MCF 10A (cell line): ENCODE results near the gene SALL3. TPM values are rescaled to one million over a fixed set of nuclear protein-coding genes. Genes with fewer than 3 reads are reported as not detected.

Experiments
- BruUV-seq: library from RNA; stranded (reverse); fragments of 400-500 nt; replicated peaks from 2 replicates; lab custom pipeline; 2021; lab: Mats Ljungman, UMichigan
- CTCF ChIA-PET: fragments of 300-600 bp; sonication (Branson Sonifier 250); formaldehyde crosslinking; extraction: SDS; loops from one replicate; lab custom pipeline; 2021; ENCODE audit warnings: antibody characterized with exemption, inconsistent platforms; lab: Yijun Ruan, JAX
- POLR2A ChIA-PET: fragments of 300-600, 350-650 bp; sonication (Branson Sonifier 250); formaldehyde crosslinking; extraction: SDS; loops from one replicate; lab custom pipeline; 2020; ENCODE audit warnings: antibody characterized with exemption, inconsistent platforms; lab: Yijun Ruan, JAX
- DNase-seq: peaks from one replicate; pipeline ENCODE4 v3.0.0-alpha.2; 2018; ENCODE audit not compliant: unreplicated experiment
- H3K27ac Mint-ChIP-seq: one replicate; pipeline ENCODE4 v1.8.0; 2022; ENCODE audit warnings: mild to moderate bottlenecking, low read depth, mixed read lengths; ENCODE audit not compliant: unreplicated experiment
- H3K27me3 Mint-ChIP-seq: one replicate; pipeline ENCODE4 v1.8.0; 2022; ENCODE audit warnings: mixed read lengths; ENCODE audit not compliant: insufficient read depth, unreplicated experiment
- H3K36me3 Mint-ChIP-seq: one replicate; pipeline ENCODE4 v1.8.0; 2022; ENCODE audit warnings: mild to moderate bottlenecking, moderate library complexity, mixed read lengths; ENCODE audit not compliant: insufficient read depth, unreplicated experiment
- H3K4me1 Mint-ChIP-seq: one replicate; pipeline ENCODE4 v1.8.0; 2022; ENCODE audit warnings: mixed read lengths; ENCODE audit not compliant: insufficient read depth, unreplicated experiment
- H3K4me3 Mint-ChIP-seq: one replicate; pipeline ENCODE4 v1.8.0; 2022; ENCODE audit warnings: mild to moderate bottlenecking, moderate library complexity, mixed read lengths; ENCODE audit not compliant: unreplicated experiment
- H3K9me3 Mint-ChIP-seq: one replicate; pipeline ENCODE4 v1.8.0; 2022; ENCODE audit warnings: mixed read lengths; ENCODE audit not compliant: unreplicated experiment
- intact Hi-C: fragments of 100-400 bp; cut with micrococcal nuclease; formaldehyde crosslinking; loops from 2 replicates; pipeline ENCODE4 v1.14.1; 2022
- total RNA-seq: library from RNA; stranded (reverse); gene quantifications from 2 replicates; pipeline ENCODE4 v1.2.3, GENCODE V29; 2022
- TF ChIP-seq, protein P1 (sequence below): fragments of 200-600 bp; IDR thresholded peaks from one replicate; pipeline ENCODE4 v1.8.0; 2022; ENCODE audit warnings: antibody characterized with exemption, mild to moderate bottlenecking; ENCODE audit not compliant: unreplicated experiment

The SALL3 gene
- total RNA-seq, 1 experiment from 2014 or later: not detected

DNA sequence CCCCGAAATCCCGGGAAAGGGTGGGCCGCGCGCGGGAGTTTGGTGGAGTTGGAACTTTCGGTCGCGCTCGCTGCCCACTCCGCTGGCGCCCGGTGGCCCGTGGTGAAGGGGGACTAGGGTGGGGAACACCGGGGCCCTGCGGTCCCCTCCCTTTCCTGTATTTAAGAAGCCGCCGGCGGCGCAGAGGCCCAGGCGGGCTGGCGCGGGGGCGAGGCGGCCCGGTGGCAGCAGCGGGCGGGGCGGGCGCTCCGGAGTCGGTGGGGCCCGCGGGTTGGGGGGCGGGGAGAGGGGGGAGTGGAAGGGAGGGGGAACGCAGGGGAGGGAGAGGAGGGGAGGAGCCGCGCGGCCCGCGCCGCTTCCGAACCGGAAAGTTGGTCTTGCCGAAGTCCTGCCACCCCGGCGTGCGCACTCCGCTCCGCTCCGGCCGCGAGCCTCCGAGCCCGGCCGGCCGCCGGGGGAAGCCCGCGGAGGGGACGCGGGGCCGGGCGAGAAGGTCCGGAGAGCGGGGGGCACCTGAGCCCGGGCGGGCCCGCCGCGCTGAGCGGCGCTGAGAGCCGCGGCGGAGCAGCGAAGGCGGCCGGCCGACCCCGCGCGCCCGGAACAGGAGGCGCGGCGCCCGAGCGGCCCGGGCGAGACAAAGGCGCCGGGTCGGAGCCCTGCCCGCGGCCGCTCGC lies 425 bp upstream of the SALL3 start:
- intact Hi-C loops: no loop called here
- no TSS peak for BruUV-seq
- H3K4me3 Mint-ChIP-seq: no peak overlapping the region
- H3K9me3 Mint-ChIP-seq: no peaks in the 10 kb centered on the region
- TF ChIP-seq, protein P1, sequence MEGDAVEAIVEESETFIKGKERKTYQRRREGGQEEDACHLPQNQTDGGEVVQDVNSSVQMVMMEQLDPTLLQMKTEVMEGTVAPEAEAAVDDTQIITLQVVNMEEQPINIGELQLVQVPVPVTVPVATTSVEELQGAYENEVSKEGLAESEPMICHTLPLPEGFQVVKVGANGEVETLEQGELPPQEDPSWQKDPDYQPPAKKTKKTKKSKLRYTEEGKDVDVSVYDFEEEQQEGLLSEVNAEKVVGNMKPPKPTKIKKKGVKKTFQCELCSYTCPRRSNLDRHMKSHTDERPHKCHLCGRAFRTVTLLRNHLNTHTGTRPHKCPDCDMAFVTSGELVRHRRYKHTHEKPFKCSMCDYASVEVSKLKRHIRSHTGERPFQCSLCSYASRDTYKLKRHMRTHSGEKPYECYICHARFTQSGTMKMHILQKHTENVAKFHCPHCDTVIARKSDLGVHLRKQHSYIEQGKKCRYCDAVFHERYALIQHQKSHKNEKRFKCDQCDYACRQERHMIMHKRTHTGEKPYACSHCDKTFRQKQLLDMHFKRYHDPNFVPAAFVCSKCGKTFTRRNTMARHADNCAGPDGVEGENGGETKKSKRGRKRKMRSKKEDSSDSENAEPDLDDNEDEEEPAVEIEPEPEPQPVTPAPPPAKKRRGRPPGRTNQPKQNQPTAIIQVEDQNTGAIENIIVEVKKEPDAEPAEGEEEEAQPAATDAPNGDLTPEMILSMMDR: no peak
- ChIA-PET POLR2A (no interaction called here), CTCF (no interaction called here)
- H3K27ac Mint-ChIP-seq: no peak overlapping the region
- H3K4me1 Mint-ChIP-seq: no peaks in the 10 kb centered on the region
- H3K36me3 Mint-ChIP-seq: no peaks in the 10 kb centered on the region
- no peak for DNase-seq
- H3K27me3 Mint-ChIP-seq: no peaks in the 10 kb centered on the region

DNA sequence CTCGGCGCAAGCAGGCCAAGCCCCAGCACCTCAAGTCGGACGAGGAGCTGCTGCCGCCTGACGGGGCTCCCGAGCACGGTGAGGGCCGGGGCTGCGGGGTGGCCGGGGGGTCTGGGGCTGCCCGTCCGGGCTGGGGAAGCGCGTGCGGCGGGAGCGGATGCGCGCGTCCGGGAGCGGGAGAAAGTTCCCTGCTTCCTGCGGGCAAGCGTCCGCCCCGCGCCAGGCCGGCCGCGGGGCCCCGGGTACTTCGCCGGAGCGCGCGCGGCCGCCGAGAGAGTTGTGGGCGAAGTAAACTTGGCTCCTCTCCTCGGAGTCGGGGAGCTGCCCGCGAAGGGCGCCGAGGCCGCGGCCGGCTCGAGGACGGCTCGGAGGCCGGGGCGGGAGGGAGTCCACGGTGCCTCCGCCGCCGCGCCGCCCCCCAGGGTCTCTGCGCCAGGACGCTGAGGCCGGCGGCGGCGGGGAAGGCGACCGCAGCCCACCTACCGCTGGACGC lies 707 bp downstream of the SALL3 start:
- Mint-ChIP-seq H3K4me1 (no peaks in the 10 kb centered on the region), H3K4me3 (no peak overlapping the region), H3K27me3 (no peaks in the 10 kb centered on the region), H3K36me3 (no peaks in the 10 kb centered on the region), H3K27ac (no peak overlapping the region), H3K9me3 (no peaks in the 10 kb centered on the region)
- intact Hi-C loops: no loop called here
- ChIA-PET POLR2A (no interaction called here), CTCF (interaction anchor here (0.5 kb wide), 1 partner anchor 131 kb away, joined by 4 read pairs; no protein-coding TSS in a partner anchor)
- no peak for DNase-seq
- BruUV-seq: no TSS peak
- TF ChIP-seq, protein P1: no peak

DNA sequence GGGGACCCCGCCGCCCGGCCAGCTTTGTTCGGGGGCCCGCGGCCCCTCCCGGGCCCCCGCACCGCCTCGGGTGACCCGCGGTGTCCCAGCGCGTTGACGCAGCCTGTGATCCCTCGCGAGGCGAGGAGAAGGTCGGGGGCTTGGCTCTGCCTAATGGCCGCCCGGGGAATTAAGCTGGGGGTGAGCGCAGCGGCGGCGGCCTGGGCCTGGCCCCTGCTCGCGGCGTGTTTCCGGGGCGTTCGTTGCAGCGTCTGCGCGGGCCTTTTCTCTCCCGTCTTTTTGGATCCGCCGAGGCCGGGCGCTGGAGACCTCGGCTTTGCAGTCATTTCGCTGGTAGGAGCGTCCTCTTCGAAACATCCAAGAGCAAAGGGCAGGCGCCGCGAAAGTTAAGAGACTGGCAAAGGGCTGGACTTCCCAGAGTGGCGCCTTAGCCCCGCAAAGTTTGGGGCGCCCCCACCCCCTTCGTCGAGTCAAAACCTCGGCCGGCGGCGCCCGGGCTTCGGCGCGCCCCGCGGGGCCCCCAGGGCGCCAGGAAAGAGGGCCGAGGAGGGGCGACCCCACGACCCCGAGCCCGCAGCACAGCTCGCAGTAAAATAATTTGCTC lies 1.3 kb downstream of the SALL3 start:
- TF ChIP-seq, protein P1: no peak
- ChIA-PET CTCF (interaction anchor here (0.5 kb wide), 1 partner anchor 130 kb away, joined by 4 read pairs; no protein-coding TSS in a partner anchor), POLR2A (interaction anchor here (0.7 kb wide), 1 partner anchor 88 kb away, joined by 3 read pairs; no protein-coding TSS in a partner anchor)
- no TSS peak for BruUV-seq
- Mint-ChIP-seq H3K4me1 (no peaks in the 10 kb centered on the region), H3K27ac (no peak overlapping the region), H3K9me3 (no peaks in the 10 kb centered on the region), H3K4me3 (no peak overlapping the region), H3K27me3 (no peaks in the 10 kb centered on the region), H3K36me3 (no peaks in the 10 kb centered on the region)
- DNase-seq: no peak
- intact Hi-C loops: no loop called here

DNA sequence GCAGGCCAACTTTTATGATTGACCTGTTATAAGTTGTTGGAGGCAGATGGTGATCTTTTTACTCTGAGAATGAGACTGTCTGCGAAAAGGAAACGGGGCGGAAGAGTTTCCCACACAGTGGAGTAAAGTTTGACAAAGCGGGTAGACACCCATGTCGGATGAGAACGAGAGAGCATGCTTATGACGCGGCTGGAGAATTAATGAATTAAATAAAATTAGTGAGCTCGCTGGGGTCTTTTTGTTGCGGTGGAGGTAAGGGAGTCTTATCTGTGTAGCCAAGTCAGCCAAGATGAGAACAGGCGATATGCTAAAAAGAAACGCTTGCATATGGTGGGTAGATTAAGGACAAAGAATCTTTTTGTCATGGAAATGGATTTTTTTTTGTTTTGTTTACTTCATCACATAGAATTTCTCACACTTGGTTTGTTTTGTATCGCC lies 1.8 kb downstream of the SALL3 start:
- no TSS peak for BruUV-seq
- Mint-ChIP-seq H3K4me3 (no peak overlapping the region), H3K27ac (no peak overlapping the region), H3K36me3 (no peaks in the 10 kb centered on the region), H3K4me1 (no peaks in the 10 kb centered on the region), H3K27me3 (no peaks in the 10 kb centered on the region), H3K9me3 (no peaks in the 10 kb centered on the region)
- ChIA-PET POLR2A (interaction anchor here (0.7 kb wide), 1 partner anchor 87 kb away, joined by 3 read pairs; no protein-coding TSS in a partner anchor), CTCF (no interaction called here)
- no peak for DNase-seq
- intact Hi-C loops: no loop called here
- TF ChIP-seq, protein P1: no peak
